Measurements from ENCODE around the gene ZDHHC3.

The ZDHHC3 gene

DNA sequence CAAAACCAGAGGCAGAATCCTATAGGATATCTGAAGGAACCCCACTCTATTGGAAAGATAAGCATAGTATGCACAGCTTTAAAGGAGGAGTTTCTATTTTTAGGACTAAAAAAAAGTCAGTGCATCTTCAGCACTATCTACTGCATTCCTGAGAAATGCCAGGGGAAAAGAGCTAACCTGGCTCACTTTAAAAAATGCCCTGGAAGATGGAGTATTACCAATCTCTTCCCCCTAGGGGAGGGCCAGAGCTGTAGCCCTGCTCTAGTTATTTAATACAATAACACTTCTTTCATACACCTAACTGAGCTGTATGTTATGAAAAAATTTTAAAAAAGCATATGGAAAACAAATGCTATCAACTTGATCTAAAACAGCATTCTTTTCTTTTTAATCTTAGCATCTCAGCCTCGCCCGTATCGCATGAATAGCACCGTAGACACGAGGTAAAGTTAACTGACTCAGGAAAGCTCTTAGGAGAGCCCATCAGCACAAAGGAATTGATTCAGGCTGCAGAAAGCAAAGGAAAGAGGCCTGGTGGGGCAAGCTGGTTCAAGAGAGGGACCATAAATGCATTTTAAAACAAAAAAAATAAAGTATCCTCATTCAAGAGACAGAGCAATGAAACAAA is 51.4 kb downstream of the ZDHHC3 start:
- no peak for DNase-seq

- no peak for DNase-seq
Measured at GRCh38 chr3:44923632-44924456, 52.1 kb downstream of the ZDHHC3 start.

DNA sequence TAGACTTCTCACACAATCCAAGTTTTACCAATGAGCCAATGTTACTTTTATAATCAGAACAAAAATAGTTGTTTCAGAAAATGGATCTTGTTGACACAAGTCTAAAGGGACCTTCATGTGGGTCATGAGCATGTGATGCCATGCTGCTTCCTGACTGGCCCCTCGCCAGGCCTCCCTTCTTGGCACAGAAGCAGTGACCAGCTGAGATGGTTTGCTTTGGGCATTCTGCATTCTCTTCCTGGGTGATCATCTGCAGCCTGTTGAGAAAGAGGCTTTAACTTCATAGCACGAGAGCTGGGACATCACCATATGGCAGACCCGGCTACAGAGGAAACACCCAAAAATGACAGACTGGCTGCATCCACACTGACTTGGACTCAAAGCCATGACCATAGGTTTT is 55.9 kb downstream of the ZDHHC3 start:
- no peak for DNase-seq

DNA sequence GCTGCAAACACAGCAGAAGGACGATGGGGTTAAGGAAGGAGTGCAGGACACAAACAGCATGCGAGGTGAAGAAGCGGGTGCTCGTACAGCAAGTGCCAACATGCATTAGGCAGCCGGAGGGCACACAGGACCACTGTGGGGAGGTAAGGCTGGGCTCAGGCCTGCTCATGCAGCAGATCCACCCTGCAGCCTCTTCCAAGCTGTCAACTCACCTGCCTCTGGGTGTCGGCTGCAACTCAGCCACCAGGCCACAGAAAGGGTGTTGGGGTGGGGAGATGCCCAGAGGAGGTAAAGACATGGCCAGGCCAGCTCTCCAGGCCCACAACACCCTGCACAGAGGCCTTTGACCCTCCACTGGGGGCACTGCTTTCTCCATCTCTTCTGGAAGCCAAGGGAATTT is 57.4 kb downstream of the ZDHHC3 start:
- no peak for DNase-seq

DNA sequence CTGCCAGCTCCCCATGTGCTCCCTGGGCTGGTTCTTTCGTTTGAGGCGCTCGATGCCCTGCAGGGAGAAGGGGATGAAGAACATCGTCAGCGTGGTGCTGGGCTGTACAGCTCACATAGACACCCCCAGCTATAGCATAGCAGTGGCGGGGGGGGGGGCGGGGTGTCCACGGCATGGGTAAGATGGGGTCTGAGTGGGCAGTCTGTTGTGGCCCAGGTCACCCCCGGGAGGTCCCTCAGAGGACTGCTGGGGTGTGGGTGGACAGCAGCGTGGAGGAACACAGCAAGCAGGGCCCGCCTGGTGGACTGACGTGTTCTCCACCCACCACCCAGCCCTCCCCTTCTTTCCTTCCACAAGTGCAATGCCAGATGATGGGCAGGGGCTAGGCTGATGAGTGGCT is 57.9 kb downstream of the ZDHHC3 start:
- no peak for DNase-seq

DNA sequence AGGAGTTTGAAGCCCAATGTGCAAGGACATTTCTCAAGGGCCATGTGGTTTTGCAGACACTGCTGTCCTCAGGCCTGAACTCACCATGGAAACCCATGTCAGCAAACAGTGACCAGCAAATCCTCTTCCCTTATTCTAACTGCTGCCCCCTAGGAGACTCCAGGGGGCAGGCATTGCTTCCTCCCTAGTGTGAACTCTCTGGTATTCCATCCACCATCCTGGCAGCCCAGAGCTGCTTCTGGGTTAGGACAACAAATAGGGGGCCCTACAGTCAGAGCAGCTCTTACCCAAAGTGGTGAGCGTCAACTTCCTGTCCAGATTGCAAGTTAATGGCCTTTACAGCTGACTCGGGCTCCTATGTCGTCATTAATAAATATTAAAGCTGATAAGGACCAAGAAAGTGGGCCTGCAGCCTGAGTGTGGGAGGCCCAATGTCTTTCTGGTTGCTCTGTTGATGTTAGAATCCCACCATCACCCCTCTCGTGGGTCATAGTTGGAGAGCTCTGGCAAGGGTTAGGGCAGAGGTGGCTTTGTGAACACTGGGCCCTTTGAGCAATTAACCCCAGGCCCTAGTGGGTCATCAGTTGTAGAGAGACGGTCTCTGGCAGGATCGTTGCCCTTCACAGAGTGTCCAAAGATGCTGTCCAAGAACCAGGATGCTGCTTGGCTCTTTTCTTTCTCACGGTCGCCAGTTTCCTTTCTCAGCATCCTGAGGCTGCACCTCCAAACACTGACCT is 60.1 kb downstream of the ZDHHC3 start:
- DNase-seq: no peak

GRCh38 chr3:44914936-44915335 is 61.0 kb downstream of the ZDHHC3 start:
- DNase-seq: no peak

DNA sequence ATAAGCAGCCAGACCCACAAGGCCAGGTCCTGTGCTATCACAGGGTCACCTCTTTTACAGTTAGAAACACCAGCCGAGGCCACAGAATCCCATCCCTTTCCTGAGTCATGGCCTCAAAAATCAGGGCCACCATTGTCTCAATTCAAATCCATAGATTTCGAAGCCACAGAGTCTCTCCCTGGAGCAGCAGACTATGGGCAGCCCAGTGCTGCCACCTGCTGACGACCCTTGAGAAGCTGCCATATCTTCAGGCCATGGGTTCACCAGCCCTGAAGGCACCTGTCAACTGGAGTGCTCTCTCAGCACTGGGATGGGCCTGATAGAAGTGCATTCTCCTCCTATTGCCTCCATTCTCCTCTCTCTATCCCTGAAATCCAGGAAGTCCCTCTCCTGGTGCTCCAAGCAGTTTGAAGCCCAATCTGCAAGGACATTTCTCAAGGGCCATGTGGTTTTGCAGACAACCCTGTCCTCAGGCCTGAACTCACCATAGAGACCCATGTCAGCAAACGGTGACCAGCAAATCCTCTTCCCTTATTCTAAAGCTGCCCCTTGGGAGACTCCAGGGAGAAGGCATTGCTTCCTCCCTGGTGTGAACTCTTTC is 62.0 kb downstream of the ZDHHC3 start:
- DNase-seq: peak; percentile 58 to 65

DNA sequence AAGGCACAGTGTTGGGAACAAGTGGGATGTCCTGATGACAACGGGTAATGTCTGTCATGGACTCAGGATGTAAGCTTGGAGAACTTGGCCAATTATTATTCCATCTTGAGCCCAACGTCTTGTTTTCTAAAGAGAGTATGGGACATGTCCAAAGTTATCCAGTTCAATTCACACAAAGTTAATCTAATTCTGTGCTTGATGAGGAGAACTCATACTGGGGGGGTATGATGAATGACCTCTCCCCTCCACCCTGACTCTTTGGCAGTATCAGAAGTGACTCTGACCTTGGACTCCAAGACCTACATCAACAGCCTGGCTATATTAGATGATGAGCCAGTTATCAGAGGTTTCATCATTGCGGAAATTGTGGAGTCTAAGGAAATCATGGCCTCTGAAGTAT is 65.3 kb downstream of the ZDHHC3 start:
- no peak for DNase-seq

- DNase-seq: no peak
Measured at GRCh38 chr3:44909063-44909462, 66.9 kb downstream of the ZDHHC3 start.

DNA sequence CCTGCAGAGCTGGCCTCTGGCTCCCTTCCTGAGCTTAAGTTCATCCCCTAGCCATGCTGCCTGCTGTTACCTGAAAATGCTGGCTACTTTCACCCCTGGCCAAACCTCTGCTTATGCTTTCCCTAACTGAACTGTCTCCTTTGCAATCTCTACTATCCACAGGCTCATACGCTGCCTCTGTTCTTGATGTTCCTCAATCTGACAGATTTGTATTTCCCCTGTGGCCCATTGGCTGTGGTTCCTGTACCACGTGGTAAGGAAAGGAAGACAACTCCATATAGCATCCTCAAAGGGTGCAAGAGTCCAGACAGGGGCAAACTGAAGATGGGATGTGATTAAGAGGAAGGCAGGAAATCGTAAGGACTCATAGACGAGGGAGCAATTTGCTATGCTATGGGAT is 68.4 kb downstream of the ZDHHC3 start:
- no peak for DNase-seq

- peak in 1 of 2 donors; percentile 3 for DNase-seq
Measured at GRCh38 chr3:44906997-44907396, 69.0 kb downstream of the ZDHHC3 start.

- no peak for DNase-seq
Measured at GRCh38 chr3:44905446-44906157, 70.4 kb downstream of the ZDHHC3 start.

DNA sequence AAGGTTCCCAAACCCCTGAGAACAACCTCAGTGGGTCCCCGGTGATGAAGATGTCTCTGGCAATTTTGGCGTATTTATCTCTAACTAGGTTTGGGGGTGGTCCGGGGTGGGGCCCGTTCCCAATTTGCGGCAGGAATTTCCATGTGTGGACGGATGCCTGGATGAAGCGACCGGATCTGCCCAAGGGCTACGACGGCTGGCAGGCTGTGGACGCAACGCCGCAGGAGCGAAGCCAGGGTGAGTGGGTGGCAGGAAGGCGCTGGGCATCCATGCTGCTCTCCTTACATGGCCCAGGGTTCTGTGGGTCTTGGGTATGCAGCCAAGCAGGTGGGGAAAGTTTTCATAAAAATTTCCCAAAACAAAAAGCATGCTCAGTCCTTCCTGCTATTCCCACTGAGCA is 72.2 kb downstream of the ZDHHC3 start:
- no peak for DNase-seq

DNA sequence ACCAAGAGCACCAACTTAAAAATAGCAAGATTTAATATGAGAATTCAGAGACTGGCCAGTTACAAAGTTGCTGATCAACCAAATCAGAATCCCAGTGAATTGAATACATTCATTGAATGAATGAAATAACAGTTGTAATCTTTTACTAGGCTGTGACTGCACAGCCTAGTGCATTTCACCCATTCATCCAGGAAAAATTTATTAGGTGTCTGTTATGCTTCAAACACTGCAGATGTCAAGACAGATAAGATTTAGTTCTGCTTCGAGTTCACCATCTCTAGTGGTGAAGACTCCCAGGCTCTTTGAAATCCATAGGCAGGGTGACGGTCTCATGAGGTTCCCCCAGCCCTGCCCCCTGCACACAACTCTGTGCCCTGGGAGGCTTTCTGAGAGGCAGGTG is 72.7 kb downstream of the ZDHHC3 start:
- DNase-seq: no peak

GRCh38 chr3:44902628-44903027 is 73.3 kb downstream of the ZDHHC3 start:
- DNase-seq: no peak

GRCh38 chr3:44899683-44900367 is 76.1 kb downstream of the ZDHHC3 start:
- no peak for DNase-seq

GRCh38 chr3:44896440-44896839 is 79.5 kb downstream of the ZDHHC3 start:
- DNase-seq: no peak

DNA sequence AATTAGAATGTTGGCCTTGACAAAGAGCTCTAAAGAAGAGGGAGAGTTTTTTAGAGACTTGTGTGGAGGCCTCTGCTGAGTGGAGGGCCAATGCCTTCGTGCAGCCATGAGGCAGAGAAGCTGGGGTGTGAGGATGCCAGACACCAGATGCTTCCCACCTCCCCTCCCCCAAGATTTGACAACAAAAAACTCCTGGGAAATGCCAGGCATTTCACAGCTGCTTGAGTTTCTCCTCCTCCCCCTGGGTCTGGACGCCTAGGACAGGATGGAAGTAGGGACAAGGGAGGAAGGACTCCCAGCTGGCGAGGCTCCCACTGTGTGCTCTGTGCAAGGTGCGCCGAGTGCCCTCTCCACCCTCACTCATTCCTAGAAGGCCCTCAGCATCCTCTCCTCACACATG is 81.5 kb downstream of the ZDHHC3 start:
- DNase-seq: no peak

GRCh38 chr3:44893097-44893496 is 82.9 kb downstream of the ZDHHC3 start:
- no peak for DNase-seq

DNA sequence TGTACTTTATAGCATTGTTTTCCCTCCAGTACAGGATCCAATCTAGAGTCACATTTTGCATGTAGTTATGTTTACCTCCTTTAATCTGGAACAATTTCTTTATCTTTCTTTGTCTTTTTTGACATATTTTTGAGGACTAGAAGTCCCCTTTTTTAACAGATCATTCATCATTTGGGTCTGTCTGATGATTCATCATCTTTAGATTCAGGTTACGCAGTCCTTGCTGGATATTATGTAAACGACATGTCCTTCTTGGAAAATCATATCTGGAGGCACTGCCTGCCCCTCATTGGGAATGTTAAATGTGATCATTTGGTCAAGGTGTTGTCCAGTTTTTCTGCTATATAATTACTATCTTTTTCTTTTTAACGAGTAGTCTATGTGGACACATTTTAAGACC is 83.3 kb downstream of the ZDHHC3 start:
- DNase-seq: no peak

DNA sequence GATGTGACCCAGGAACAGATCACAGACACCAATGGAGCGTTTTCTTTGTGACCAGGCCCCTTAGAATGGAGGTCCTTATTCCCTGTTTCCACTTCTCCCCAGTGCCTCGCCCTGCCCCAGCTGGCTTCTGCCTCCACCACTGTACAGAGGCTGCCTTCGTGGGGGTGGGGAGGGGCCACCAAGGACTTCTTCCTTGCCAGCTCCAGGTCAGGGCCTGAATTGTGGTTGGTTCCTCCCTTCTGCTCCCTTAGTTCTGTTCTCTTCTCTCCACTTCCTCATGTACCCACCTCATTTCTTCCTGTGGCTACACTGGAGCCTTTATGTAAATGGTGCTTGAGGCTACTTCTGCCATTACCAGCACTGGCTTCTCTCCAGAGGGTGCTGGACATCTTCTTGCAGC is 85.1 kb downstream of the ZDHHC3 start:
- DNase-seq: no peak
